Measurements from ENCODE around the gene TP53I13. TPM values are rescaled to one million over a fixed set of nuclear protein-coding genes. Genes with fewer than 3 reads are reported as not detected.

TP53I13 gene
- total and polyA plus RNA-seq, 10 donors = 39.5 to 209 (median 72.0) TPM

DNA sequence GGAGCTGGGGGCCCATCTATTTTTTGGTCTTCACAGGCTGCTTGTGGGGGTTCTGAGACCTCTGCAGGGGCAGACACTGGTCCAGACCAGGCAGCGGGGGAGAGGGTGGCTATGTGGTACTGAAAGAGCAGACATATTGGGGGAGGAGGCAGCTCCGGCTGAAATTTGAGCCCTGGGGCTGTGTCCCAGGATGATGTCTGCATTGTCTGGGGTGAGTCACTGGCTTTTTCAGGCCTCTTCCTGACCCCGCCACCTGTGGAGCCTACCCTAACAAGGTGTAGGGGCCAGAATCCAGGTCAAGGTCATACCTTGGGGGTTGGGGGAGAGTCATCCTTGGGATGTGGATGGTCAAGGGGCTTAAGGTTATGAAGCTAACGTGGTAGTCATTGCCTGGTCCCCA lies 51.8 kb downstream of the TP53I13 start:
- DNase-seq = no peak
- no peaks in the 10 kb centered on the region for H3K9me3 ChIP-seq
- no peak overlapping the region for H3K27ac ChIP-seq
- H3K36me3 ChIP-seq = peaks cover 0 to 3% (median 0%) of the 10 kb centered on the region in 6 donors
- no peak overlapping the region for H3K4me3 ChIP-seq
- peaks cover 34 to 68% (median 54%) of the 10 kb centered on the region in 6 donors for H3K4me1 ChIP-seq
- TF ChIP-seq, protein P1, sequence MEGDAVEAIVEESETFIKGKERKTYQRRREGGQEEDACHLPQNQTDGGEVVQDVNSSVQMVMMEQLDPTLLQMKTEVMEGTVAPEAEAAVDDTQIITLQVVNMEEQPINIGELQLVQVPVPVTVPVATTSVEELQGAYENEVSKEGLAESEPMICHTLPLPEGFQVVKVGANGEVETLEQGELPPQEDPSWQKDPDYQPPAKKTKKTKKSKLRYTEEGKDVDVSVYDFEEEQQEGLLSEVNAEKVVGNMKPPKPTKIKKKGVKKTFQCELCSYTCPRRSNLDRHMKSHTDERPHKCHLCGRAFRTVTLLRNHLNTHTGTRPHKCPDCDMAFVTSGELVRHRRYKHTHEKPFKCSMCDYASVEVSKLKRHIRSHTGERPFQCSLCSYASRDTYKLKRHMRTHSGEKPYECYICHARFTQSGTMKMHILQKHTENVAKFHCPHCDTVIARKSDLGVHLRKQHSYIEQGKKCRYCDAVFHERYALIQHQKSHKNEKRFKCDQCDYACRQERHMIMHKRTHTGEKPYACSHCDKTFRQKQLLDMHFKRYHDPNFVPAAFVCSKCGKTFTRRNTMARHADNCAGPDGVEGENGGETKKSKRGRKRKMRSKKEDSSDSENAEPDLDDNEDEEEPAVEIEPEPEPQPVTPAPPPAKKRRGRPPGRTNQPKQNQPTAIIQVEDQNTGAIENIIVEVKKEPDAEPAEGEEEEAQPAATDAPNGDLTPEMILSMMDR (IDR thresholded peaks at IDR 0.05 in 8 of 11, conservative IDR thresholded peaks at IDR 0.05 in 3 of 11) = no peak
- TF ChIP-seq POLR2A (IDR thresholded peaks at IDR 0.05) (no peak), POLR2AphosphoS5 (IDR thresholded peaks at IDR 0.05) (no peak)
- 83 to 98% (median 94%) methylated on average over 2 to 4 of the region's 4 CpGs for WGBS, 5 donors
- H3K27me3 ChIP-seq (replicated peaks in 1 of 7) = peaks cover 0 to 49% (median 10%) of the 10 kb centered on the region in 7 donors
- intact Hi-C loops (cut with DNase I; ENCODE audit: low total_unique reads) = no loop called here

DNA sequence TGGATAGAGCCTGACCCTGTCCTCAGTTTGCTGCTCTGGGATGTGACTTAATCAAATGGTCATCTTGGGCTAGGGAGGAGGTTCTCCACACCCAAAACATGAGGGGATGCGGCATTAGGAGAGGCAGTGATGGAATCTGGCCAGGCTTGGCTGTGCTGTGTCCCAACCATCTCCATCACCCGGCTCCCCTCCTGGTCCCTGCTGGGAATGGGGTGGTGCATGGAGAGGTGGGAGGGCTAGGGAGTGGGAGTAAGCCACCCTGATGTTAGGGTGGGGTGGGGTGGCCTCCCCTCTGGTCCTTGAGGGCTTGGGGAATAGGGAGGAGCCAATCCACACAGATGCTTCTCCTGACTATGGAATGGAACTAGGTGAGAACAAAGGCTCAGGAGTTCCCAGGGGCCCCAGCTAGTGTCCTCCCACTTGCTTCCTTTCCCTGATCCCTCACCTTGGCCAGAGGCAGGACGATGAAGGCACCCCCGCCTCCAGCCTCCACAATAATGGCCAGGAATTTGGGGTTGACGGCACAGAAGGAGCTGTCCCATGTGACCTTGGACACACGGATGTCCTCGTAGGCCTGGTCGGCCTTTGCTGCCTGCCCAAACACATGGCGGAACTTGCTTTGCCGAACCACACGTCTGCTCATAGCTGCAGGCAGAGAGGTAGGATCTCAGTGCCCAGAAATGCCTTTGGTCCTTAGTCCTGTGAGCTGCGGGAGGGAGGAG lies 52.4 kb downstream of the TP53I13 start:
- intact Hi-C loops (cut with DNase I; ENCODE audit: low total_unique reads) = no loop called here
- no peak overlapping the region for H3K4me3 ChIP-seq
- TF ChIP-seq POLR2A (IDR thresholded peaks at IDR 0.05) (no peak), POLR2AphosphoS5 (IDR thresholded peaks at IDR 0.05) (no peak)
- TF ChIP-seq, protein P1 (IDR thresholded peaks at IDR 0.05 in 8 of 11, conservative IDR thresholded peaks at IDR 0.05 in 3 of 11) = no peak
- 92 to 97% (median 94%) methylated on average over 12 of the region's 12 CpGs for WGBS, 5 donors
- peaks cover 0 to 46% (median 10%) of the 10 kb centered on the region in 7 donors for H3K27me3 ChIP-seq (replicated peaks in 1 of 7)
- no peak for DNase-seq
- H3K9me3 ChIP-seq = no peaks in the 10 kb centered on the region
- peaks cover 0 to 10% (median 2%) of the 10 kb centered on the region in 6 donors for H3K36me3 ChIP-seq
- H3K4me1 ChIP-seq = peaks cover 28 to 61% (median 47%) of the 10 kb centered on the region in 6 donors
- no peak overlapping the region for H3K27ac ChIP-seq

DNA sequence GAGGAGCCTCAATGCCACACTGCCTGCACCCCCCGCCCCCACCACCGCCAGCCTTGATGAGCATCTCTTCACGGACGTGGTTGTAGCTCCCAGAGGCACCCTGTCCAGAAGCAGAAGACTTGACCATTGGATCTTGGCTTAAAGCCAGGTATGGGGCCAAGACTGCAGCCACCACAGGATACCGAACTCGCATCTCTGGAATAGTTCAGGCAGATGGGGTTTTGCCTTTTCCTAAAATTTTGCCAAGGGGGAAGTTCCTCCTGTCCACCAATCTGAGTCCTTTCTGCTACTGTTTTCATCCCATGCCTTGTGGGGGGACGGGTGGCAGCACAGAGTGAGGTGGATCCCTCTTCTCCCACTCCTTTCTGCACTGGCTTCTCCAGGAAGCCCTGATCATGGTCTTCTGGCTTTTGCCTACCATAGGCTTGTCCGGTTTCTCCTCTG lies 53.3 kb downstream of the TP53I13 start:
- Histone ChIP-seq H3K27me3 (replicated peaks in 1 of 7) (peaks cover 0 to 37% (median 8%) of the 10 kb centered on the region in 7 donors), H3K4me3 (peak overlapping the region in 4 of 8 donors; percentile 43 to 75 (median 66)), H3K9me3 (no peaks in the 10 kb centered on the region), H3K4me1 (peaks cover 20 to 53% (median 39%) of the 10 kb centered on the region in 6 donors), H3K27ac (peak overlapping the region in 1 of 8 donors; percentile 35), H3K36me3 (peaks cover 0 to 18% (median 2%) of the 10 kb centered on the region in 6 donors)
- TF ChIP-seq, protein P1 (IDR thresholded peaks at IDR 0.05 in 8 of 11, conservative IDR thresholded peaks at IDR 0.05 in 3 of 11) = no peak
- no peak for TF ChIP-seq POLR2AphosphoS5 (IDR thresholded peaks at IDR 0.05)
- no peak for TF ChIP-seq POLR2A (IDR thresholded peaks at IDR 0.05)
- no peak for DNase-seq
- intact Hi-C loops (cut with DNase I; ENCODE audit: low total_unique reads) = no loop called here
- 75 to 89% (median 83%) methylated on average over 4 to 8 of the region's 8 CpGs for WGBS, 5 donors

Other genes with a start within 250 kb of the TP53I13 start
- gene TAOK1, start 178.3 kb upstream of the TP53I13 start, total RNA-seq = 10 to 100 TPM; 55.1 to 88.5 (median 67.3) TPM
- 1 to 10 TPM; 5.1 to 6.2 (median 5.3) TPM for gene TAOK1, start 178.3 kb upstream of the TP53I13 start, polyA plus RNA-seq
- gene ABHD15, start 1.7 kb upstream of the TP53I13 start, total RNA-seq = 10 to 100 TPM in 6 of 7 donors, 1 to 10 TPM in 1; 9.6 to 23.8 (median 15.8) TPM
- gene ABHD15, start 1.7 kb upstream of the TP53I13 start, polyA plus RNA-seq = 1 to 10 TPM; 5.7 to 7.9 (median 7.5) TPM
- 10 to 100 TPM; 42.6 to 64.7 (median 50.2) TPM for gene GIT1, start 20.9 kb downstream of the TP53I13 start, total RNA-seq
- gene GIT1, start 20.9 kb downstream of the TP53I13 start, polyA plus RNA-seq = 10 to 100 TPM; 20.4 to 38.1 (median 27.1) TPM
- 1 to 10 TPM; 2.1 to 5.5 (median 2.7) TPM for gene ANKRD13B, start 24.4 kb downstream of the TP53I13 start, total RNA-seq
- 1 to 10 TPM in 2 of 3 donors, under 1 TPM in 1; 0.85 to 2.5 (median 1.2) TPM for gene ANKRD13B, start 24.4 kb downstream of the TP53I13 start, polyA plus RNA-seq
- 1 to 10 TPM in 6 of 7 donors, under 1 TPM in 1; 0.81 to 4.8 (median 2.7) TPM for gene CORO6, start 54.2 kb downstream of the TP53I13 start, total RNA-seq
- gene CORO6, start 54.2 kb downstream of the TP53I13 start, polyA plus RNA-seq = 1 to 10 TPM; 4.0 to 5.1 (median 4.6) TPM

Data from spleen (tissue), 11 donors.